IPS-20b (cell line): ENCODE data around the gene AZIN2.

ENCODE experiments used
- H3K27ac ChIP-seq: one replicate; pipeline ENCODE4 v1.5.1; 2013; ENCODE audit warnings: low read length
- H3K27me3 ChIP-seq: 2 replicates; pipeline ENCODE4 v1.6.1; 2013; ENCODE audit warnings: mild to moderate bottlenecking, low read length, inconsistent platforms; ENCODE audit not compliant: insufficient read depth
- H3K36me3 ChIP-seq: 2 replicates; pipeline ENCODE4 v1.6.1; 2013; ENCODE audit warnings: low read depth, mild to moderate bottlenecking, inconsistent platforms, low read length, moderate library complexity; ENCODE audit not compliant: insufficient read depth
- H3K4me1 ChIP-seq: 2 replicates; pipeline ENCODE4 v1.6.1; 2013; ENCODE audit warnings: mild to moderate bottlenecking, control low read depth, inconsistent platforms, low read length, moderate library complexity; ENCODE audit not compliant: insufficient read depth
- H3K4me3 ChIP-seq: 2 replicates; pipeline ENCODE4 v1.5.1; 2013; ENCODE audit warnings: mild to moderate bottlenecking, low read length, inconsistent platforms
- H3K9ac ChIP-seq: 2 replicates; pipeline ENCODE4 v1.6.1; 2013; ENCODE audit warnings: low read depth, mild to moderate bottlenecking, inconsistent platforms, low read length, moderate library complexity
- H3K9me3 ChIP-seq: 2 replicates; pipeline ENCODE4 v1.6.1; 2013; ENCODE audit warnings: mild to moderate bottlenecking, low read depth, low read length, inconsistent platforms; ENCODE audit not compliant: insufficient read depth

AZIN2 gene

DNA sequence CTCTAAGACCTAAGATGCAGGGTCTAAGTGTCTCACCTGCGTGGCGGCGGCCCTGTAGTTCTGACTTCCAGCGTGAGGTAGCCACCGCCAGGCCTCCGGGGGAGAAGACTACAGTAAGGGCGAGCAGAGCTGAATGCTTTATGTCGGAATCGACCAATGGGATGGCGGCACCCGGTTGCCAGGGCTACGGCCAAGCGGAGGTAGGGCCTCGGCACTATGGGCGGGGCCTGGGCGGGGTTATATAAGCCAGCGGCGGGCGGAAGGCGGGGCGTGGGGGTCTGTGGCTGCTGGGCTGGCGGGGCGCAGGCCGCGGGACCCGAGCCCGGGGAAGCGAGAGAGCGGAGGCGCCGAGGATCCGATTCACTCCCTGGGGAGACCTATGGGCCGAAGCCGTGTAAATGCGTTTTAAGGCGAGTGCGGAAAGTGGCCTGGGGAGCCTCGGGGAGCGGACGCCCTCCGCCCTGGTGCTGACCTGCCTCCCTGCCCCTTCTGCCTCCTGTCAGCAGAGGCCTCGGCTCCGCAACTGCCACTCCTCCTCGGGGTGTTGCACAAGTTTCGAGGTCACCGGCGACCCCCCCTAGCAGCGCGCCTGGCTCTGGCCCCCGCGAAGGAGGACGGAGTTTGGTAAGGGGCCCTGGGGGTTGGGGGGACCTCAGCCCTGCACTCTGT, at the start of gene AZIN2:
AZIN2 (plus strand) TSS at position 269 of the 669 bp plus-strand sequence. CDS start 1,097 bp downstream, outside the sequence.
- Histone ChIP-seq H3K27me3 (peaks cover 59% of the 10 kb centered on the region), H3K9ac (peak within 1 kb of the TSS; percentile 47; the same call in 1 of the 2 replicates), H3K4me3 (peak within 1 kb of the TSS; percentile 74), H3K36me3 (no peaks in the 10 kb centered on the region), H3K27ac (no peak within 1 kb of the TSS), H3K4me1 (0 out of 2 replicates have a peak, but pooled peaks cover 5% of the 10 kb centered on the region), H3K9me3 (no peaks in the 10 kb centered on the region)

DNA sequence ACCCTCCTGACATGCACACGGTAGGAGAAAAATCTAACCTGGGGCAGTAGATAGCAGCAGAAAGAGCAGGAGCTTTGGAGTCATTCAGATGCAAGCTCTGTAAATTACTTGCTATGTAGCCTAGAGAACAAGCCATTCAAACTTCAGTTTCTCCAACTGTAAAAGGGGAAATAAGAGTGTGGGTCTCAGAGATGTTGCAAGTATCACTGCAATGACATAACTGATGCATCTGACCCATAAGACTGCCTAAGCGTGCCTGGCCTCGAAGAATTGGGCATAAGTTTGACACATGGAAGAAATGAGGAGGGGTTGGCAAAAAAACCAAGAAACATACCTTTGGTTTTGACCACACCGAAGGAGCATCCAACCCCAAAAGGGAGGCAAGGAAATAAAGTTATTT, 49.4 kb upstream of the AZIN2 start:
- H3K4me3 ChIP-seq = no peak overlapping the region
- H3K27me3 ChIP-seq = no peaks in the 10 kb centered on the region
- H3K9me3 ChIP-seq = no peaks in the 10 kb centered on the region
- H3K36me3 ChIP-seq = peaks cover 32% of the 10 kb centered on the region
- no peak overlapping the region for H3K27ac ChIP-seq
- H3K4me1 ChIP-seq = peaks cover 5% of the 10 kb centered on the region; the same call in 1 of the 2 replicates
- H3K9ac ChIP-seq = no peak overlapping the region

DNA sequence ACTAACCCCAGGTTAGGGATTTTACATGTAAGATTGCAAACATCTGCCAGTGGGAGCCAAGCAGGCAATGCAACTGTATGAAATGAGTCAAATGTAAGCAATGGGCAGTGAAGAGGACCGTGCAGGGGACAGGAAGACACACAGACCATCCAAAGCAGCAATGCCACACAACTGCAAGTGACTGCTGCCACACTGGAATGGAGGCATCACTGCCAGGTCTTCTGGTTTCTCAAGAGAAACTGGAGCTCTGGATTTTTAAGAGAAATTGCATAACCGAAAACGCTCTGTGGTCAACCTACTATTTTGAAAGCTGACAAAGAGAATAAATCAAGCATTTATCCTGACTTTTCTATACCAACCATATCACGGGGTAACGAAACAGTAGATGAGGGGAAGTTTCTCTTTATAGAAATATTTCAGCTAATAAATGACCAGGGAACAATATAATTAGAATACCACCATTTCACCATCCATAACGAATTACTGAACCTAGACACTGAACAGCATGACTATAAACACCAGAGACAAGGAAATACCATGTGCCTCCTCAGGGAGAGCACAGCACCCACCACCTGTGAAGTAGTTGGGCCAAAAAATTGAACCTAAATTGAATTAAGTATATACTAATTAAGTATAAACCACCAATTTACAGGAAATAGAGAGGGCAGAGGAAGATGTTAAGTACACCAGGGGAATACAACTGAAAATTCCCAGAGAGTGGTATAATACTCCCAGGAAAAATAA, 48.7 kb upstream of the AZIN2 start:
- peaks cover 32% of the 10 kb centered on the region for H3K36me3 ChIP-seq
- peaks cover 5% of the 10 kb centered on the region; the same call in 1 of the 2 replicates for H3K4me1 ChIP-seq
- H3K27ac ChIP-seq = no peak overlapping the region
- no peaks in the 10 kb centered on the region; the same call in 1 of the 2 replicates for H3K9me3 ChIP-seq
- no peak overlapping the region for H3K9ac ChIP-seq
- H3K4me3 ChIP-seq = no peak overlapping the region
- H3K27me3 ChIP-seq = peaks cover 3% of the 10 kb centered on the region; the same call in 1 of the 2 replicates

DNA sequence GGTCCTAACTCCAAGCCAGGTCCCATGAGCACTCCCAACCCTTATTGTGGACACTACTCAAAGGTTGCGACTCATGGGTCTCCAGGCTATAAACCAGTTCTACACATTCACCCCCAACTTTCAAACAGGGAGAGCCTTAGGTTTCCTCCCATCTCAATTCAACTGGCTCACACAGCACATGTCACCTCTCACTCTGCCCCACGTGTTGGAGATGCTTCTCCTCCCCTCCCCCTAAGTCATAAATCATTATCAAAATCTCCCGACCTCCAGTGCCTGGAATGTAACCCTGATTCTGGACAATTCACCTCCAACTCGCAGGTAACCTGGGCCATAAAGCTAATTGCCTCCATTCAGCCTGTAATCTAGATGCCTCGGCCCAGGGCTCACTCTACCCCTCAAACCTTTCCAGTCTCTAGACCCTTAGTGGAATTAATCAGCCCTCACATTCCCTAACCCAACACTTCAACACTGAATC, 44.9 kb upstream of the AZIN2 start:
- H3K9ac ChIP-seq = peak overlapping the region; percentile 88
- no peaks in the 10 kb centered on the region; the same call in 1 of the 2 replicates for H3K9me3 ChIP-seq
- no peak overlapping the region for H3K27ac ChIP-seq
- peaks cover 21% of the 10 kb centered on the region for H3K36me3 ChIP-seq
- peaks cover 5% of the 10 kb centered on the region; the same call in 1 of the 2 replicates for H3K4me1 ChIP-seq
- H3K4me3 ChIP-seq = peak overlapping the region; percentile 83
- H3K27me3 ChIP-seq = peaks cover 11% of the 10 kb centered on the region

DNA sequence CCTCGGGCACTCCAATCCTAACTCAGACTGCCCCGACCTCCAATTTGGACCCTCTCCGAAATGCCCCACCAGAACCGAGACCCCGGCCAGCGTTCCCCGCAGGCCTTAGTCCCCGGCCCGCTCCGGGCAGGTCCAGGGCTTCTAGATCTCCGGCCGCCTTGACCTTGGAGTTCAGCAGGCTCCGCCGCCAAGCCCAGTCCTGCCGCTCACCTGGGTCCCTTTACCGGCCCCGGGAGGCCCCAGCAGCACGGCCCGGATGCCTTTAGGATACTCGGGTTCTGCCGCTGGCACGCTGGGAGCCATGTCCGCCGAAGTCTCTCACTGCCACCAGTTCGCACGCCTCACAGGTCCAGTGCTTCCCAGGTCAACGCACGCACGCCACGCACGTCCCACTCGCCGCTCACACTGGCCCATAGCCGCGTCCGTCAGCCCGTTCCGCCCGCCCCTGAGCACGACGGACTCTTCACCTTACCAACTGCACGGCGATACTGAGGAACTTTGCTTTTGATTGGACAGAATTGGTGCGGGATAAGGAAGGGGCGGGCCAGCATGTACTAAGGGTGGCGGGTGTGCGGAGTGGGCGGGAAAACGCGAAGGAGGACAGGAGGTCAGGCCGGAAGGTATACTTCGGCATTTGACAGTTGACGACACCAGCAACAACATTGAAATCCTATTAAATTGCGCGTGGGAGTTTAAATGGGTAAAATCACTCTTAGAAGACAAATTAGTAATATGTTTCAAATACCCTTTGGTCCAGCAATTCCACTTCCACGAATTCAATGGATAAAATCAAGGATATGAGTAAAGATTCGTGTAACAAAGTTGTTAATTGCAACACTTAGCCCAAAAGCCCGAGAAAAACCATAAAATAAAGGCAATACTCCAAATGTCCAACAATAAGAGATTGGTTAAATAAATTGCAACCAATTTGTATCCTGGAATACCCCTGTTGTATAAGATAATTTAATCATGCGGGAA, 44.1 kb upstream of the AZIN2 start, which contains the start of gene AK2:
AK2 (minus strand) TSS at position 358 of the 978 bp plus-strand sequence; CDS start at position 303, 55 bp downstream.
- no peak within 1 kb of the TSS for H3K27ac ChIP-seq
- peaks cover 11% of the 10 kb centered on the region for H3K27me3 ChIP-seq
- H3K9ac ChIP-seq = peak within 1 kb of the TSS; percentile 88
- peak within 1 kb of the TSS; percentile 83 for H3K4me3 ChIP-seq
- peaks cover 5% of the 10 kb centered on the region; the same call in 1 of the 2 replicates for H3K4me1 ChIP-seq
- peaks cover 14% of the 10 kb centered on the region for H3K36me3 ChIP-seq
- no peaks in the 10 kb centered on the region; the same call in 1 of the 2 replicates for H3K9me3 ChIP-seq

DNA sequence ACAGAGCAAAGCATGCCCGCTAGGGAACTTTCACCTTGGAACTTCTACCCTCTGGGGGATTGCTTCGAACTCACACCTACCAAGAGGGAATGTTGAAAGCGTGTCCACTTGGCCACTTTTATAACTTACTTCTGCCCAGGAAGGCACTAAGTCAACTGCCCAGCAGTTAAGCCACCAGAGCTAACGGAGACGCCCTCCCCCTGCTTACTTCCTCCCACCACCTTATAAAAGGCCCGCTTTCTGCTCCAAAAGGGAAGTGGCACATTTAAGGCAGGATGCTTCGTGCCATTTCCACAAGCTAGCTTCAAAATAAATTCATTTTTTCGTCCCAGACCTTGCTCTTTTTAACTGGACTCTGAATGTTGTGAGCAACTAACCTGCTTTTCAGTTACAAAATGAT, 41.1 kb upstream of the AZIN2 start:
- Histone ChIP-seq H3K4me1 (peaks cover 5% of the 10 kb centered on the region; the same call in 1 of the 2 replicates), H3K36me3 (peaks cover 4% of the 10 kb centered on the region; the same call in 1 of the 2 replicates), H3K4me3 (no peak overlapping the region), H3K9me3 (no peaks in the 10 kb centered on the region; the same call in 1 of the 2 replicates), H3K9ac (no peak overlapping the region), H3K27me3 (peaks cover 11% of the 10 kb centered on the region), H3K27ac (no peak overlapping the region)

DNA sequence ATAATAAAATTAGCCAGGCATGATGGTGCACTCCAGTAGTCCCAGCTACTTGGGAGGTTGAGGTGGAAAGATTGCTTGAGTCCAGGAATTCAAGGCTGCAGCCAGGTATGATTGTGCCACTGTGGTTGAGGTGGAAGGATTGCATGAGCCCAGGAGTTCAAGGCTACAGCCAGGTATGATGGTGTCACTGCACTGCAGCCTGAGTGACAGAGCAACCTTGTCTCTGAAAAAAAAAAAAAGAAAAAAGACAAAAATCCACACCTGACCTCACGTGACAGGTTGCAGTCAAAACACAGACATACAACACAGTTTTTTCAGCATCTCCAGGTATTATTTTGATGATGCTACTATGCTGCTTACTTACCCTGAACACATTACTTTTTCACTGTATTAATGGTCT, 39.9 kb upstream of the AZIN2 start:
- Histone ChIP-seq H3K9ac (no peak overlapping the region), H3K9me3 (no peaks in the 10 kb centered on the region; the same call in 1 of the 2 replicates), H3K36me3 (no peaks in the 10 kb centered on the region), H3K27ac (no peak overlapping the region), H3K4me3 (no peak overlapping the region), H3K27me3 (peaks cover 11% of the 10 kb centered on the region), H3K4me1 (no peaks in the 10 kb centered on the region; the same call in 1 of the 2 replicates)

DNA sequence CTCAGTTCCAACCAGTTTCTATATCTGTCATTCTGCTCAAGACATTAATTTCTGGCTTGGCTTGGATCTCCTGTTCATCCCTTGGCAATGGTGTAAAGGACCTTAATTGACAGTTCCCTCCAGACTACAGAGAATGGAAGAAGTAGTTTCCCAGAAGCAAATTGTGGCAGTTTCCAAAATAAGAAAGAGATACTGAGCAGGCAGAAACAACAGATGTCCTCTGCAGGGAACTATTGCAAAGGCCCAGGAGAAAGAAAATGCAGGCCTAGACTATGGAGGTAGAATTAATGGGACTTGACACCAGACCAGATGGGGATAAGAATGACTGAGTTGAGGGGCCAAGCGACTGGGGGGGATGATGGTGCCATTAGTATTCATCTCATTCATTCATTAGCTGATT, 38.1 kb upstream of the AZIN2 start:
- Histone ChIP-seq H3K4me1 (no peaks in the 10 kb centered on the region; the same call in 1 of the 2 replicates), H3K27ac (no peak overlapping the region), H3K4me3 (no peak overlapping the region), H3K36me3 (no peaks in the 10 kb centered on the region), H3K9me3 (no peaks in the 10 kb centered on the region), H3K27me3 (peaks cover 3% of the 10 kb centered on the region), H3K9ac (no peak overlapping the region)

DNA sequence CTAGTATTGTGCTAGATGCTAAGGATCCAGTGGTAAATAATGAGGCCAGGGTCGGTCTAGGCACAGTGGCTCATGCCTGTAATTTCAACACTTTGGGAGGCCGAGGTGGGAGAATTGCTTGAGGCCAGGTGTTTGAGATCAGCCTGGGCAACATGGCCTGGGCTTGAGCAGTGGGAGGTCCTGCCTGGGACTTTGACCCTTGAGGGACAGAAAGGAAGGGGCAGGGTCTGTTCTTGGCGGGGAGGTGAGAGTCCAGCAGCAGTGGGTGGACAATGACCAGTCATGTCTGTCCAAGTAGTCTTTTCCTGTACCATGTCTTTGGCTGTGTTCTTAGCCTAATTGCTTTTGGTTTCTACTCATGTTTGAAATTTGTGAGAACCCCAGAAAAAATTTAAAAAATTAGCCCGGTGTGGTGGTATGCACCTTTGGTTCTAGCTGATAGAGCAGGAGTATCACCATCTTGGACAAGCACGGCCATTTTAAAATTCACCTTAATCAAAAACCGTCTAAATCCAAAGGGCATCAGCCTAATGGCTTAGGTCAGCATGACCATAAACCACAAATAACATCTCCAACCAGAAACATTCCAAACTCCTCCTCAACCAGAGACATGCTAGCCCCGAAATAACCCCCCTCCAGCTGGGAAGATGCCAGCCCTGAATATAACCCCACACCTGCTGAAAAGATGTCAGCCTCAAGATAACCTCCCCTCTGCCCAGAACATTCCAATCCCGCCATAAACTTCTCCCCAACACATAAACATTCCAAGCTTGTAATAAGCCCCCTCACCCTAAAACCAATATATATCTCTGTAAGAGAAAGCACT, 37.5 kb upstream of the AZIN2 start:
- no peaks in the 10 kb centered on the region for H3K9me3 ChIP-seq
- no peaks in the 10 kb centered on the region for H3K36me3 ChIP-seq
- no peak overlapping the region for H3K4me3 ChIP-seq
- no peak overlapping the region for H3K27ac ChIP-seq
- no peaks in the 10 kb centered on the region; the same call in 1 of the 2 replicates for H3K4me1 ChIP-seq
- no peak overlapping the region for H3K9ac ChIP-seq
- no peaks in the 10 kb centered on the region for H3K27me3 ChIP-seq

DNA sequence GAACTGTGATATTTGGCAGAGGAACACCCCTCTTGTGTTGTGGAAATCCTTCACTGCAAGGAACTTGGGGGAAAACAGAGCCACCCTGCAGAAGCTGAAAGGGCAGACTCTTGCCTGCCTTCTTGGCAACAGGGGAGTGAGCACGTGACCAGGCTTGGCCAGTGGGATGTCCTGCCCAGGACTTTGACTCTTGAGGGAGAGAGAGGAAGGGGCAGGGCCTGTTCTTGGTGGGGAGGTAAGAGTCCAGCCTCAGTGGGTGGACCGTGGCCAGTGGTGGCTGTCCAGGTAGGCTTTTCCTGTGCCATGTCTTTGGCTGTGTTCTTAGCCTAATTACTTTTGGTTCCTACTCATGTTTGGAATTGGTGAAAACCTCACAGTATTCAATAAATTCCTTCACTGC, 35.7 kb upstream of the AZIN2 start:
- H3K9me3 ChIP-seq = no peaks in the 10 kb centered on the region
- no peaks in the 10 kb centered on the region for H3K36me3 ChIP-seq
- no peak overlapping the region for H3K4me3 ChIP-seq
- no peak overlapping the region for H3K9ac ChIP-seq
- H3K27ac ChIP-seq = no peak overlapping the region
- H3K27me3 ChIP-seq = no peaks in the 10 kb centered on the region
- H3K4me1 ChIP-seq = no peaks in the 10 kb centered on the region; the same call in 1 of the 2 replicates
